Cortex of kidney (tissue), 1 donor: ENCODE measurements around the gene NPAS3.

Experiments used
- DNase-seq: peaks from one replicate; lab custom pipeline; 2025; lab: John Stamatoyannopoulos, UW

Gene NPAS3

DNA sequence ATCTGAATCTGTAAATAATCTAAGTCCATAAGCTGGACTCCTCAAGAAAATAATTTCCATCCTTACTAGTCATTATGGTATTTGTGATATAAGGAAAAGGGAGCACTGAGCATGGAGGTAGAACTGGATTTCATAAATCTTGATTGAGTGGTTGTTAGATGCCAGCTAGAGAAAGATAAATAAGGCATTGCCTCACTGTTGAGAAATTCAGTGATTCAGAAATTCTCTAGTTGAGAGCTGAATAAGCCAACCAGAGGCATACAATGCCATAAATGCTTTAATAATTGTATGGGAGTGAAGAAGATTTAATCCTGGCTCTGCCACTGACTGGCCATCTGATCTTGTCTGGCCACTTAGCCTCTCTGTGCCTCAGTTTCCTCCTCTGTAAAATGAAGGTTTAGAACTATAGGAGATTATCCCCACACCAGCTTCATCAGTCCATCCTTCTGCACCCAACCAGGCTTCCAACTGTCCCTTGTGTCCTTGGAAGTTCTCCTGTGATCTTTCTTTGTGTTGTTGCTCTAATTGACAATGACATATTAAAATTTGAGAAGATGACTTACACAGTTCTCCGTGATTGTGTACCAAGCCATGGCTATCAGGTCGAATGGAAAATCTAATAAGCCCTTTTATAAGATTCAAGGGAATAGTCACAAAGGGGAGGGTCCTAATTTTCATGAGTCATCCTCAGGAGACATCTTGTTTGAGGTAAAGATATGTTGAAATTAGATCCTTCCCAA lies 617.9 kb downstream of the NPAS3 start:
- no peak for DNase-seq

DNA sequence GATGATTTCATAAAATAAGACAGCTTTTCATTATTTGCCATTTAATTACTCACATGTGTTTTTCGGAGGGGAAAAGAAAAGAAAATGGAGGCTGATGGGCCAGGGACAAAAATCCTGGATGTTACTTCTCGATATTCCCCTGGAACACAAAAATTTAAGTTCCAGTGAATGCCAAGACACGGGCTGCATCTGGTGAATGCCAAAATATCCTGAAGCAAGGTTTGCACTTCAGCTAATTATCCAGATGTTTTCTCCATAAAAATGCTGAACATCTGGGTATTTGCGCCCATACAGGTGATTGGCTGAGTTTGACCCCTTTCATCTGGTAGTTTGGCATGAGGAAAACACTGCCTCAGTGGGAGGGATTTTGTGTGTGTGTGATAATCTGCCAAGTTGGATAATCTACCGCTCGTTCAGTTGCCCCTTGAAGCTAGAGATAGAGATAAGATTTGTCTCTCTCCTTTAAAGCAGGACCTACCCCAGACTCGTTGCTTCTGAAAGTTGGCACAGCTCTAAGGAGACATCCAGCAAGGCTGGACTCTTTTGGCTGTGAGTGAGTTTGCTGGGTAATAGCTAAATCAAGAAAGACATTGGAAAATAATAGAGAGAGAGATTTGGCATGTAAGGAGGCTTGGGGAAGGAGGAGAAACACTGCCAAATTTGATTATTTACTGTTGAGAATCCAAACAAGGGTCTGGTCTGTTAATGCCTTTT lies 622.2 kb downstream of the NPAS3 start:
- no peak for DNase-seq

GRCh38 chr14:33561488-33562175 lies 623.0 kb downstream of the NPAS3 start:
- DNase-seq: no peak

- DNase-seq: no peak
Observed at GRCh38 chr14:33563191-33563900, 624.7 kb downstream of the NPAS3 start.

DNA sequence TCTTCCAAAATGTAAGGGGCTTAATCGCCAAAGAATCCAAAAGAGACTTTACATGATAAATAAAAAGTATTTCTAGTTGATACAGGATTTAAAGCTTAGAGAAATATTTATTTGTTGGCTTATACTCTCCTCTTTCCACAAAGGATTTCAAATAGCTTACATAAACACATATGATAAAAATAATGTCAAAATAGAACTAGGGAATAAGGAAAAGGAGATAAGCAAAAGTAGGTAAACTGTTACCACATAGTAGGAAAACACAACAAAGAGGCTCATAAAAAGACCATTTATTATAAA lies 625.2 kb downstream of the NPAS3 start:
- no peak for DNase-seq

- DNase-seq: no peak
Observed at GRCh38 chr14:33564774-33565630, 626.3 kb downstream of the NPAS3 start.

- no peak for DNase-seq
Observed at GRCh38 chr14:33566082-33566481, 627.4 kb downstream of the NPAS3 start.

DNA sequence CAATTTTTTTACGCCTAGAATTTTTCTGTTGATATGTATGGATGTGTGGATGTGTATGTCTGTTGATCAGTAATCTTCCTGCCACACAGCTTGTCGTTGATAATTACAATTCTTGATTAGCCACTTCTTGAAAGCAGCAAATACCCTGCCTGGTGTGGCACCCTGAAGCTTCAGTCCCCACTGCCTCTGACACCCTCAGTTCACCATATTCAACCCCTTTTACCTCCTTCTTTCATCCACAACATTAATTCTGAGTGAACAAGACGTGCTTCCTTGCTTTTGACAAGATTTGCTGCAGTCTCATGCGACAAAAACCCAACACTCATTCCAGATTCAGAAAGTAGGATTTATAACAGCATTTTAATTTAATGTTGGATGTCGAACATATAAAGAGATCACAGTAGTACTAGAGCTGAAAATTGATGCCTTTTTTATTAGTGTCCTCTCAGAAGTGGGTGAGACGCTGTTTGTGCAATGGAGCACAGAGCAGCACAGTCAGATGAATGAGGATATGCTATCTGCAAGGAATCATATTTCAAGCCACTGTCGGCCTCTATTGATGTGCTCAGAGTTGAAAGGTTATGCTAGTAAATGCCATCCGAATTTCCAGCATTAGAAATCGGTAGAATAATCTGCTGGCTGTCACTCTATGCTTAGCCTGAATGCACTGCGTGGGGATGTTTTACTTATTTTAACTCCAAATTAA lies 628.5 kb downstream of the NPAS3 start:
- no peak for DNase-seq

DNA sequence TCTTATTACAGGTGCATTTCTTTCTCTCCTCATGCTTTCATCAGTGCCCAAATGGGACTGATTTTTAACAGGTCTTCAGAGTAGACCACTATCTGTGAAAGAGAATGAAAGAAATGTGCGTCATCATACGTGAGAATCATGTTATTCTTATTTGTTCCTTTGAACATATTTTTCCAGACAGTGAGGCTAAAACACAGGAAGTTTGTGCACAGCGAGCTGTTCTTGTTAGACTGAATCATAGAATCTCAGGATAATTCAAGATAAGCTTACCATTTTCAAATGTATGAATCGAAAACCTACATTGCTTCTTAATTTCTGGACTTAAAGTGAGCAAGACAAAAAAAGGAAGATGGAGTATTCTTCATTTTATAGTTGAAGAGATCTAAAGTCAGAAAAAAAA lies 629.1 kb downstream of the NPAS3 start:
- no peak for DNase-seq

DNA sequence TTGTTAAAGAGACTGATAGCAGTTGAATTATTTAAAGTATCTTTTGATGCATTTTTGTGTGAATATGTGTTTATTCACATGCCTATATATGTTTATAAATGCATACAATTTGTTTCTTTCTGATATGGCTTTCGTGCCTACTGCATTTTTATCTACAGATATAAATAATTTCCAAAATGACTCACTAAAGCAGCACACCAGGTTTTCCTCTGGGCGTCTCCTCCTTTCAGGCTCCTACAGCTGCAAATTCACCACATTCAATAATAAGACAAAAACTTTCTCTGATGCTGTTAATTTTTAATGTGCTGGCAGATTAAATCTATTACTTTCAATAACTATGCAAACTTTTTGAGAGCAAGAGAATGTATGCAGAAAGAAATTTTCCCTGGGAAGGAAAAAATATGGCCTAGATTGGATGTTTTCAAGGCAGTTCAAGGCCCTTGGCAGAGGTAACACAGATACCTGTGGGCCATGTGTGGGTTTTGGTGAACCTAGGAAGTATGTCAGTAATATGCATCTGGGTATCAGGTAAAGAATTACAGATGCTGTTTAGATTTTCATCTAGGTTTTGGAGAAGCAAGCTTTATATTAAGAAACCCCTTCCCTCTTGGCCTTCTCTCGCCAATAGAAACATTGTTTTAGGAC lies 630.4 kb downstream of the NPAS3 start:
- no peak for DNase-seq

GRCh38 chr14:33569821-33570687 lies 631.4 kb downstream of the NPAS3 start:
- no peak for DNase-seq

GRCh38 chr14:33570694-33571310 lies 632.1 kb downstream of the NPAS3 start:
- no peak for DNase-seq

- no peak for DNase-seq
Observed at GRCh38 chr14:33573301-33573880, 634.7 kb downstream of the NPAS3 start.

- no peak for DNase-seq
Observed at GRCh38 chr14:33576014-33576413, 637.3 kb downstream of the NPAS3 start.

- DNase-seq: no peak
Observed at GRCh38 chr14:33578461-33579216, 640.0 kb downstream of the NPAS3 start.

GRCh38 chr14:33580231-33580749 lies 641.6 kb downstream of the NPAS3 start:
- no peak for DNase-seq

GRCh38 chr14:33580841-33581240 lies 642.2 kb downstream of the NPAS3 start:
- no peak for DNase-seq

DNA sequence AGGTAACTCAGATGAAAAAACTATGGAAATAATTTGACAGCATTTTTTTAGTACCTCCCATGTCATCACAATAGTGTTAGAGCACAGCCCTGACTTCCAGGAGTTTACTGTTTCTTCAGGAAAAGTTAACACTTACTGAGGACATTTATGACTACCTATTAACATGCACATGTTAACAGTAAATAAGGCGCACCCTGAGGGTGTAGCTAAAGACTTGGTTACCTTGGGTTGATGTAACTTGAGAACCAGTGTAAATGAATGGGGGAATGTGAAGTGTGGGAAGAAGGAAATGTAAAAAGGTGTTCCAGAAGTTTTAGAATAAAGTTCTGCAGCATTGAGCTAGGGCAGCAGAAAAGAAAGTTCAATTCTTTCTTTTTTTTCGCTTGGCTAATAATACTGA lies 646.0 kb downstream of the NPAS3 start:
- no peak for DNase-seq
